ENCODE data around the gene DNAJC1. TPM values are rescaled to one million over a fixed set of nuclear protein-coding genes. Genes with fewer than 3 reads are reported as not detected.

Gene DNAJC1
- total RNA-seq, 4 donors from 2014 or later: 27.4 to 59.5 (median 37.6) TPM

DNA sequence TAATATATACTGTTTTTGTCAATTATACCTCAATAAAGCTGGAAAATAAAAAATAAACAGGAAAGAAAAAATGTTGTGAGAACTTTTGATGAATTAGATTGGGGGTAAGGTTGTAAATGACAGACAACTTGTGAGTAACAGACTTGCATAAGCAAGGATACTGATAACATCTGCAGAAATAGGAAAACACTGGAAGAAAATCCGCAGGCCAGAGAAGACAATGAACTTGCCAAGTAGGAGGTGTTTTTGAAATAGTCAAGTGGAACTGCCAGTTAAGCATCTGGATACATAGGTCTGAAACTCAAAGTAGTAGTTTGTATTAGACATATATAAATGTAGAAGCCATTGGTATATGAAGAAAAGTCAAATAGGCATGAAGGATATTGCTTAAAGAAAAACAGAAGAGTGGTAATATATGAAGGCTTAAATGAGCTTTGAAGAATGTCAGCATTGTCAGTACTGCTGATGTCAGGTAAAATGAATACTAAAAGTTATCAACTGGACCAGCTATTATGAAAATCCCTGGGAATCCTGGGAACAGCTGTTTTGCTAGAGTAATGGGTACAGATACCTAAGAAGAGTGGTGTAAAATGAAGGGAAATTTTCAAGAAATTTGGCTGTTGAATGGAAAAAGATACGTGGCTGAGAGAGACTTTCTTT is 58.7 kb downstream of the DNAJC1 start:
- Histone ChIP-seq H3K27ac (no peak overlapping the region), H3K36me3 (no peaks in the 10 kb centered on the region), H3K9me3 (no peaks in the 10 kb centered on the region), H3K4me1 (no peaks in the 10 kb centered on the region), H3K4me3 (no peak overlapping the region), H3K27me3 (no peaks in the 10 kb centered on the region)
- TF ChIP-seq, protein P1, sequence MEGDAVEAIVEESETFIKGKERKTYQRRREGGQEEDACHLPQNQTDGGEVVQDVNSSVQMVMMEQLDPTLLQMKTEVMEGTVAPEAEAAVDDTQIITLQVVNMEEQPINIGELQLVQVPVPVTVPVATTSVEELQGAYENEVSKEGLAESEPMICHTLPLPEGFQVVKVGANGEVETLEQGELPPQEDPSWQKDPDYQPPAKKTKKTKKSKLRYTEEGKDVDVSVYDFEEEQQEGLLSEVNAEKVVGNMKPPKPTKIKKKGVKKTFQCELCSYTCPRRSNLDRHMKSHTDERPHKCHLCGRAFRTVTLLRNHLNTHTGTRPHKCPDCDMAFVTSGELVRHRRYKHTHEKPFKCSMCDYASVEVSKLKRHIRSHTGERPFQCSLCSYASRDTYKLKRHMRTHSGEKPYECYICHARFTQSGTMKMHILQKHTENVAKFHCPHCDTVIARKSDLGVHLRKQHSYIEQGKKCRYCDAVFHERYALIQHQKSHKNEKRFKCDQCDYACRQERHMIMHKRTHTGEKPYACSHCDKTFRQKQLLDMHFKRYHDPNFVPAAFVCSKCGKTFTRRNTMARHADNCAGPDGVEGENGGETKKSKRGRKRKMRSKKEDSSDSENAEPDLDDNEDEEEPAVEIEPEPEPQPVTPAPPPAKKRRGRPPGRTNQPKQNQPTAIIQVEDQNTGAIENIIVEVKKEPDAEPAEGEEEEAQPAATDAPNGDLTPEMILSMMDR (IDR thresholded peaks at IDR 0.05): no peak
- no peak for TF ChIP-seq POLR2A (IDR thresholded peaks at IDR 0.05)
- intact Hi-C loops (cut with DNase I; ENCODE audit: low total_unique reads): no loop called here
- no peak for DNase-seq

DNA sequence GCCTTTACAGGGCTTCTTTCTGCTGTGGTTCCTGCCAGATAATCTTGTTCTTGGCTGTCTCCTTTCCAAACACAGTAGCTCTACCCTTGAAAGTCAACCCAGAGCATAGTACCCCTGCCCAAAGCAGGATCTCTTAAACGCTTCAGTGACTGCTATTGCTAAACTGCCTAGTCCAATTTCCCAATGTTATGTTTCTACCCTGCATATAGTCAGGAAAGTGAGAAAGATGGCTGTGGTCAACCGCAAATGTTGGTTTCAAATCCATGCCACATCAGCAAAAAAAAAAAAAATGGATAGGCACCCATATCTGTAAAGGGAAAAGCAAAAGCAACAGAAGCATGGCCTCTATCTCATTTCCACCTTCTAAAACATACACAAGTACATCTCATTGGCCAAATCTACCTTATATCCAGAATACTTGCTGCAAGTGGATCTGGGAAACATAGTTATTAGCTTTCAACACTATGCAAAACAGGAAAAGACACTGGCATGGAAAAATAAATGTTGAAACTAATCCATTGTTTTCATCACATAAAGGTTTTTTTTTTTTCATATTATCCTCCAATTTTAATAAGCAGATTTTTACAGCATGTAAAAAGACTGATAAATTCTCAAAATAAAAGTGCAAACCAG is 59.8 kb downstream of the DNAJC1 start:
- H3K4me3 ChIP-seq: no peak overlapping the region
- no peak for TF ChIP-seq POLR2A (IDR thresholded peaks at IDR 0.05)
- TF ChIP-seq, protein P1 (IDR thresholded peaks at IDR 0.05): no peak
- no peak for DNase-seq
- no peaks in the 10 kb centered on the region for H3K36me3 ChIP-seq
- H3K27ac ChIP-seq: no peak overlapping the region
- intact Hi-C loops (cut with DNase I; ENCODE audit: low total_unique reads): no loop called here
- H3K9me3 ChIP-seq: no peaks in the 10 kb centered on the region
- no peaks in the 10 kb centered on the region for H3K4me1 ChIP-seq
- no peaks in the 10 kb centered on the region for H3K27me3 ChIP-seq

DNA sequence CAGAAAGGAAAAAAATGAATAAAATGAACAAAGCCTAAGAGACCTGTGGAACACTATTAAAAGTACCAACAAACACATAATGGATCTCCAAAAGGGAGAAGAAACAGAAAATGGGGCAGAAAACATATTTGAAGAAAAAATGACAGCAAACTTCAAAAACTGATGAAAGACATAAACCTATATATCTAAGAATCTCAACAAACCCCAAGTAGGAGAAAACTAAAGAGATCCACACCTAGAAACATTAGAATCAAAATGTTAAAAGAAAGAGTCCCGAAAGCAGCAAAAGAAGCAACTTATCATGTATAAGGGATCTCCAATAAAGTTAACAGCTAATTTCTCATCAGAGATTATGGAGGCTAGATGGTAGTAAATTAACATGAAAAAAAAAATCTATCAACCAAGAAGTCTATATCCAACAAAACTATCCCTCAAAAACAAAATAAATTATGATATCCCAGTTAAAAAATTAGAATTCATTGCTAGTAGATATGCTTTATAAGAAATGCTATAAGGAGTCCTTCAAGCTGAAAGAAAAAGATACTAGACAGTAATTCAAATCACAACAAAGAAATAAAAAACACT is 68.0 kb downstream of the DNAJC1 start:
- intact Hi-C loops (cut with DNase I; ENCODE audit: low total_unique reads): no loop called here
- no peaks in the 10 kb centered on the region for H3K36me3 ChIP-seq
- no peaks in the 10 kb centered on the region for H3K4me1 ChIP-seq
- H3K27ac ChIP-seq: no peak overlapping the region
- H3K4me3 ChIP-seq: no peak overlapping the region
- no peaks in the 10 kb centered on the region for H3K27me3 ChIP-seq
- DNase-seq: no peak
- TF ChIP-seq, protein P1 (IDR thresholded peaks at IDR 0.05): no peak
- TF ChIP-seq POLR2A (IDR thresholded peaks at IDR 0.05): no peak
- H3K9me3 ChIP-seq: peaks cover 0 to 16% of the 10 kb centered on the region in 2 donors

DNA sequence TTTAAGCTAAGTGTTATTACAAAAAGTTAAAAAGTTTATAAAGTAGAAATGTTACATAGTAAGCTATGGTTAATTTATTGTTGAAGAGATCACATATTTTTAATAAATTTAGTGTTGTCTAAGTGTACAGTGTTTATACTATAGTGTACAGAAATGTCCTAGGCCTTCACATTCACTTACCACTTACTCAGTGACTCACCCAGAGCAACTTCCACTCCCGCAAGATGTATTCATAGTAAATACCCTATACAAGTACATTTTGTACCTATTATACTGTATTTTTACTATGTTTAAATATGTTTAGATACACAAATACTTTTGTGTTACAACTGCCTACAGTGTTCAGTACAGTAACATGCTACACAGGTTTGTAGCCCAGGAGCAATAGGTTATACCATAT is 69.2 kb downstream of the DNAJC1 start:
- Histone ChIP-seq H3K4me3 (no peak overlapping the region), H3K27me3 (no peaks in the 10 kb centered on the region), H3K9me3 (peaks cover 0 to 16% of the 10 kb centered on the region in 2 donors), H3K27ac (no peak overlapping the region), H3K36me3 (no peaks in the 10 kb centered on the region), H3K4me1 (no peaks in the 10 kb centered on the region)
- no peak for DNase-seq
- intact Hi-C loops (cut with DNase I; ENCODE audit: low total_unique reads): no loop called here
- TF ChIP-seq POLR2A (IDR thresholded peaks at IDR 0.05): no peak
- TF ChIP-seq, protein P1 (IDR thresholded peaks at IDR 0.05): no peak

DNA sequence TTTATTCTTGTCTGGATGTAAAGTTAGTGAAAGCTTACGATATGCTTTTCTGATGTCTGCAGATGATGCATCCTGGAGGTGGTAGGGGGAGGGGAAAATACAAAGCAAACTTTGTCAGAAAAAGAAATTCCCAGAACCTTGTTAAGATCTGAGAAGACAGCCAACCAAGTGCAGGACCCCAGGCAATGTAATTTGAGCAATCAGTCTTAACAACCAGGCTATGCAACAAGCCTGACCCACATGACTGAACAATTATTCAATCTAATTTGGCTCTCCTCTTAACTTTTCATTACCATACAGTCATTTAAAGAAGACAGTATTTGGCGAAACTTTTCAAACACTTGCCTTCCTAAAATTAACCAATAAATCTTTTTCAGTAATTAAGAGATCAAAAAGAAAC is 74.5 kb downstream of the DNAJC1 start:
- H3K4me3 ChIP-seq: no peak overlapping the region
- intact Hi-C loops (cut with DNase I; ENCODE audit: low total_unique reads): no loop called here
- H3K27ac ChIP-seq: no peak overlapping the region
- no peaks in the 10 kb centered on the region for H3K9me3 ChIP-seq
- H3K27me3 ChIP-seq: no peaks in the 10 kb centered on the region
- TF ChIP-seq POLR2A (IDR thresholded peaks at IDR 0.05): no peak
- TF ChIP-seq, protein P1 (IDR thresholded peaks at IDR 0.05): no peak
- no peaks in the 10 kb centered on the region for H3K4me1 ChIP-seq
- H3K36me3 ChIP-seq: no peaks in the 10 kb centered on the region
- DNase-seq: no peak
